GM13977 (cell line): ENCODE data around the gene CTIF.

Source experiments
- DNase-seq: peaks from one replicate; pipeline ENCODE4 v3.0.0; 2012; ENCODE audit warnings: low spot score
- in situ Hi-C: fragments of 300-500 bp; cut with MboI; formaldehyde crosslinking; loops from one replicate; pipeline ENCODE4 v1.12.0; 2022; ENCODE audit warnings: low sequenced_read_pairs, low pct_unique_long_range_greater_than_20kb, mixed read lengths, inconsistent platforms; ENCODE audit not compliant: unreplicated experiment
- TF ChIP-seq, protein P1 (sequence below): IDR thresholded peaks from 2 replicates; pipeline ENCODE4 v1.5.1; 2012; ENCODE audit warnings: mild to moderate bottlenecking, control low read depth; ENCODE audit not compliant: insufficient read depth; ENCODE audit errors: extremely low read depth, missing control alignments

CTIF gene

GRCh38 chr18:48818329-48819254 lies 279.8 kb downstream of the CTIF start:
- TF ChIP-seq, protein P1, sequence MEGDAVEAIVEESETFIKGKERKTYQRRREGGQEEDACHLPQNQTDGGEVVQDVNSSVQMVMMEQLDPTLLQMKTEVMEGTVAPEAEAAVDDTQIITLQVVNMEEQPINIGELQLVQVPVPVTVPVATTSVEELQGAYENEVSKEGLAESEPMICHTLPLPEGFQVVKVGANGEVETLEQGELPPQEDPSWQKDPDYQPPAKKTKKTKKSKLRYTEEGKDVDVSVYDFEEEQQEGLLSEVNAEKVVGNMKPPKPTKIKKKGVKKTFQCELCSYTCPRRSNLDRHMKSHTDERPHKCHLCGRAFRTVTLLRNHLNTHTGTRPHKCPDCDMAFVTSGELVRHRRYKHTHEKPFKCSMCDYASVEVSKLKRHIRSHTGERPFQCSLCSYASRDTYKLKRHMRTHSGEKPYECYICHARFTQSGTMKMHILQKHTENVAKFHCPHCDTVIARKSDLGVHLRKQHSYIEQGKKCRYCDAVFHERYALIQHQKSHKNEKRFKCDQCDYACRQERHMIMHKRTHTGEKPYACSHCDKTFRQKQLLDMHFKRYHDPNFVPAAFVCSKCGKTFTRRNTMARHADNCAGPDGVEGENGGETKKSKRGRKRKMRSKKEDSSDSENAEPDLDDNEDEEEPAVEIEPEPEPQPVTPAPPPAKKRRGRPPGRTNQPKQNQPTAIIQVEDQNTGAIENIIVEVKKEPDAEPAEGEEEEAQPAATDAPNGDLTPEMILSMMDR, result no peak
- no peak for DNase-seq
- in situ Hi-C loops, result no loop called here

GRCh38 chr18:48819276-48819675 lies 280.4 kb downstream of the CTIF start:
- no peak for DNase-seq
- in situ Hi-C loops, result no loop called here
- TF ChIP-seq, protein P1, result no peak

- TF ChIP-seq, protein P1, result no peak
- in situ Hi-C loops, result no loop called here
- no peak for DNase-seq
Measured at GRCh38 chr18:48819781-48820482, 281.1 kb downstream of the CTIF start.

- in situ Hi-C loops, result no loop called here
- DNase-seq, result peak; percentile 85
- TF ChIP-seq, protein P1, result no peak
Measured at GRCh38 chr18:48820483-48821250, 281.8 kb downstream of the CTIF start.

GRCh38 chr18:48821251-48821590 lies 282.4 kb downstream of the CTIF start:
- no peak for DNase-seq
- in situ Hi-C loops, result no loop called here

GRCh38 chr18:48821845-48822244 lies 283.0 kb downstream of the CTIF start:
- TF ChIP-seq, protein P1, result no peak
- no peak for DNase-seq
- in situ Hi-C loops, result no loop called here

More at GRCh38 chr18:48821251-48821590, 282.4 kb downstream of the CTIF start:
- TF ChIP-seq, protein P1, result no peak
